Epithelial cell of esophagus (primary cell): ENCODE data around the gene FGD5.

Experiments used
- DNase-seq: peaks from one replicate; pipeline ENCODE4 v3.0.0; 2010; ENCODE audit warnings: low read depth
- H3K4me3 ChIP-seq: 2 replicates; pipeline ENCODE4 v1.5.1; 2011; ENCODE audit warnings: mild to moderate bottlenecking, low read length, control low read depth
- TF ChIP-seq, protein P1 (sequence below): IDR thresholded peaks from 2 replicates; pipeline ENCODE4 v1.5.1; 2011; ENCODE audit warnings: low read depth, mild to moderate bottlenecking, low read length, control low read depth, inconsistent platforms; ENCODE audit not compliant: insufficient read depth; ENCODE audit errors: missing control alignments

Gene FGD5

DNA sequence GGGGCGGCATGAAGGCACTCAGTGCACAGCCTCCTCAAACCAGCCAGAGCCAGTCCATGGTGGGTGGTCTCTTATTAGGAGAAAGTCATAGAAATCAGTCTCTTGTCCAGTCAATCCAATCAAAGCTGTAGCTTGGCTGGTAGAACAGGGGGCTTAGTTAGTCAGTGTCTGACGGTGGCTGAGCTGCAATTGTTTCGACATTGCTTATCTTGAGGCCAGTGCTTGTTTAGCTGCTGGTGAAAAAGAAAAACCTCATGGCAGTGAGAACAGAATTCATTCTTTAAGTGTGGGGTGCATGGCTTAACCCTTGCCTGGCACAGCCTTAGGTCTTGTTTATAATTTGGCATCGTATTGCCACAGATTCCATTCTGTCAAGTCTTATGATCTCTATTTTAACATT, 53.9 kb downstream of the FGD5 start:
- H3K4me3 ChIP-seq = no peak overlapping the region
- DNase-seq = no peak
- TF ChIP-seq, protein P1, sequence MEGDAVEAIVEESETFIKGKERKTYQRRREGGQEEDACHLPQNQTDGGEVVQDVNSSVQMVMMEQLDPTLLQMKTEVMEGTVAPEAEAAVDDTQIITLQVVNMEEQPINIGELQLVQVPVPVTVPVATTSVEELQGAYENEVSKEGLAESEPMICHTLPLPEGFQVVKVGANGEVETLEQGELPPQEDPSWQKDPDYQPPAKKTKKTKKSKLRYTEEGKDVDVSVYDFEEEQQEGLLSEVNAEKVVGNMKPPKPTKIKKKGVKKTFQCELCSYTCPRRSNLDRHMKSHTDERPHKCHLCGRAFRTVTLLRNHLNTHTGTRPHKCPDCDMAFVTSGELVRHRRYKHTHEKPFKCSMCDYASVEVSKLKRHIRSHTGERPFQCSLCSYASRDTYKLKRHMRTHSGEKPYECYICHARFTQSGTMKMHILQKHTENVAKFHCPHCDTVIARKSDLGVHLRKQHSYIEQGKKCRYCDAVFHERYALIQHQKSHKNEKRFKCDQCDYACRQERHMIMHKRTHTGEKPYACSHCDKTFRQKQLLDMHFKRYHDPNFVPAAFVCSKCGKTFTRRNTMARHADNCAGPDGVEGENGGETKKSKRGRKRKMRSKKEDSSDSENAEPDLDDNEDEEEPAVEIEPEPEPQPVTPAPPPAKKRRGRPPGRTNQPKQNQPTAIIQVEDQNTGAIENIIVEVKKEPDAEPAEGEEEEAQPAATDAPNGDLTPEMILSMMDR = no peak

DNA sequence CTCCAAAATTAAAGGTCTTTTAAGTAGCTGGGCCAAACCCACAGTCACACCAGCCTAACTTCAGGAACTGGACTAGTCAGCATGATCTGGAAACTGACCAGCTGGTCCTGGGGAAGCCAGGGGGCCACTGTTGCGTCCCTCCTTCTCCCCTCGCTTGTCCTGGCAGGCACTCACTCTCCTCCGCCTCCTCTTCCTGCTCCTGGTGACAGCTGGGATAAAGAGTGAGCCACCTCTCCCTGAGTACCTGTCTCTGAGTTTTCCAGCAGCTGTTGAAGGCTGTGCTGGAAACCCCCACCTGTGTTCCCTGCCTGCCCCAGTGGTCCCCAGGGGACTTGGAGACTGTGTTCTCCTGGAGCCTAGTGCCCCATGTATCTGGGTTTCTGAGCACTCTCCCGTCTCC, 56.0 kb downstream of the FGD5 start:
- TF ChIP-seq, protein P1 = no peak

DNA sequence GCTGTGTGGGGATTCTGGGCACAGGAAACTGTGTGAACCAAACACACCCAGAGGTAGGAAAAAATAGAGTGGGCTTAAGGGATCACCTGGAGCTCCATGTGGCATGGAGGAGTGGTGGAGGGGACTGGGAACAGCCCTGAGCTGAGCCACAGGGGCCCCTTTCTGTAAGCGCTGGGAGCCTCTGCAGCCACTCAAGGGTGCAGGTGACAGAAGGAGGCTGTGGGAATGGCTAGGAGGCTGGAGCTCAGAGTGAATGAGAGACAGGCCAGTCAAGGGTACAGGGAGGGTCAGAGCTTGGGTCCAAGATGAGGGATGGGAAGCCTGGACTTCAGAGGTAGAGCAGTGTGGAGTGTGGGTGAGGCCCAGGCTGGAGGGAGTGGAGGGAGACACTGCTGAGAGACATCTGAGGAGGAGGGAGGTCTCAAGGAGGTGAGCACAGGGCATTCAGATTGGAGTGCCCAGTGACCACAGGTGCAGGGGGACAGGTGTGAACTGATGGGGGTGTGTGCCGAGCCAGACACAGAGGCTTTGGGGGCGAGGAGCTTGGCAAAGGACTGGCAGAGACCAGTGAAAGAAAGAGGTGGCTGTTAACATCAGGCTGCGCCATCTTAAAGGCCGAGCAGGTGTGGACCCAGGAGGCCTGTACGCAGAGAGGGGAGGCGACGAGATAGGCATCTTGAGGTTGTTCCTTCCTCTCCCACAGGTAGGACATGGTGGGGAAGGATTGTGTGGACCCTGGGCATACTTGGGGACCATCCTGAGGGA, 56.8 kb downstream of the FGD5 start:
- TF ChIP-seq, protein P1 = no peak
- H3K4me3 ChIP-seq = no peak overlapping the region
- DNase-seq = no peak

More for the DNA sequence above, 56.0 kb downstream of the FGD5 start:
- DNase-seq = no peak
- H3K4me3 ChIP-seq = no peak overlapping the region

DNA sequence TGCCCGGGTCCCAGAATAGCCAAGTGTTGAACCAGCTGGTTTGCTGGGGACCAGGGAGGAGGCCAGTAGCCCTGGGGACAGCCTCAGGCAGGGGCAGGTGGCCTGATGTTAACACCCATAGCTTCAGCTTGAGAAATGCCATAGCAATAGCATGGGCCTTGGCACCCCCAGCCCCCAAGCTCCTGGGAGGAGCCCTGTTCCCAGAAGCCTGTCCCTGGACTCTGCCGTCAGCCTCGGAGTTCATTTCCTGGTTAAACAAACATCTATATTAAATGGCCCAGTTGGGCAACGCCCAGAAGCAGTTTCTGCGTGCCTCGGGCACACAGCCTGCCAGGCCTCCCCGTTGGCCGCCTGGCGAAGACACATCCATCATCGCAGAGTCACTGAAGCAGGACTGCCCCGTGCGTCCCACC, 58.2 kb downstream of the FGD5 start:
- TF ChIP-seq, protein P1 = no peak
- DNase-seq = peak; percentile 36
- H3K4me3 ChIP-seq = no peak overlapping the region

DNA sequence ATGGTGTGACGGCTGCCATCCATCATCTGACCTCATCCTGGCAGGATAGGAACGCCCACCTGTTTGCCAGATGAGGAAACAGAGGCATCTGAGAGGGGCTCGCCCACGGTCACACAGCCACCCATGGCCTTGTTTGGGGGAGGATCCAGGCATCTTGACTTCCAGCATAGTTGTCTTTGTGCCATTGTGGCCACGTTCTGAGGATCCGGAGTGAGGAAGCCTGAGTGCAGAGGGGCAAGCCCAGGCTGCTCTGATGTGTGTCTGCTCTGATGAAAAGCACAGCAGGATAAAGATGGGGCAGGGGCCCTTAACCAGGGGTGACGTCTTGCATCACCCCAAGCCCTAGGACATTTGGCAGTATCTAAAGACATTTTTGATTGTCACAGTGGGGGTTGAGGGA, 58.7 kb downstream of the FGD5 start:
- TF ChIP-seq, protein P1 = no peak
- no peak for DNase-seq
- no peak overlapping the region for H3K4me3 ChIP-seq

DNA sequence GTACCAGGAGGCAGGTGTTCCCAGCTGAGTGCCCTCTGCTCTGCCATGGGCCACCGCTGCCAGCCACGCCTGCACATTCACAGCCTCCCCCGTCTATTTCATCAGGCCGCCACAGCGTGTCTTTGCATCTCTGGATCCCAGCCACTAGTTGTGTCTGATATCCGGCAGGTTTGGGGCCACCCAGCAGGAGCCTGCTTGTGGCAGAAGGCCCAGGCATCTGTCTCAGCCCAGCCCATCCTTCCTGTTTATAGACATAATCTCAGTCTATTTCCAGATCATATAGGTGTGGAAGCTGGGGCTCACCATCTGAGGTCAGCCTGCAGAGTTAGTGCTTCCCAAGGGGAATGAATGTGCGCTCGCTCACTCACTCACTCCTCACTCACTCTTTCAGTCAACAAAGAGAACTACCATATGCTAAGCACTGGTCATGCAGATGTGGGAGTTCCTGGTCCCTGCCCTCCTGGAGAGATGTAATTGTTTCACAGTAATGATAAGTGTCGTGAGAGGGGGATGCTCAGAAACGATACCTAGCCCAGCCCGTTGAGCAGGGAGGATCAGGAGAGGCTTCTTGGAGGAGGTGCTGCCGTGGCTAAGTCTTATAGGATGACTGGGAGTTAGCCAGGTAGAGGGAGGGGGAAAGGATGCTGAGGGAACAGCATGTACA, 60.6 kb downstream of the FGD5 start:
- H3K4me3 ChIP-seq = no peak overlapping the region
- no peak for DNase-seq
- TF ChIP-seq, protein P1 = no peak
